Fibroblast of pulmonary artery (primary cell): ENCODE results near the gene KIF17.

Experiments used
- DNase-seq: peaks from one replicate; pipeline ENCODE4 v3.0.0-alpha.2; 2010; ENCODE audit warnings: low read depth
- H3K4me3 ChIP-seq: replicated peaks from 2 replicates; pipeline ENCODE4 v1.5.1; 2011; ENCODE audit warnings: low read depth, mild to moderate bottlenecking, control low read depth, low read length, moderate library complexity
- CTCF ChIP-seq: IDR thresholded peaks from 2 replicates; pipeline ENCODE4 v1.5.1; 2011; ENCODE audit warnings: mild to moderate bottlenecking, control low read depth, low read length, inconsistent platforms; ENCODE audit errors: missing control alignments

The KIF17 gene

GRCh38 chr1:20652300-20652699 is 65.5 kb downstream of the KIF17 start:
- no peak for DNase-seq
- no peak for TF ChIP-seq CTCF
- no peak overlapping the region for H3K4me3 ChIP-seq

GRCh38 chr1:20648946-20649345 is 68.9 kb downstream of the KIF17 start:
- no peak for DNase-seq
- H3K4me3 ChIP-seq = no peak overlapping the region
- TF ChIP-seq CTCF = no peak

DNA sequence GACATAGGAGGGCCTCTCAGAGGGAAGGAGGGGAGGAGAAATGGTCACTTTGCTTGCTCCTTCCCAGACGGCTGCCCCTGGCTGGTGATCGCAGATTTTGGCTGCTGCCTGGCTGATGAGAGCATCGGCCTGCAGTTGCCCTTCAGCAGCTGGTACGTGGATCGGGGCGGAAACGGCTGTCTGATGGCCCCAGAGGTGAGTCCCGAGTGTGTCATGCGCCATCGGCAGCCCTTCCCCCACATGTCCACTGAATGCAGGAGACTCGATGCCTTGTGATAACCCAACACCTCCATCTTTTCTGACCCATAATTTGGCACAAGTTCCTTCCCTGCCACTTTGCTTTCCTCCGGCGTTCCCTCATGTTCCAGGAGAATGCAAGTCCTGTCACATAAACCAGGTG is 69.4 kb downstream of the KIF17 start:
- DNase-seq = no peak
- H3K4me3 ChIP-seq = no peak overlapping the region
- TF ChIP-seq CTCF = no peak

- no peak for DNase-seq
- no peak overlapping the region for H3K4me3 ChIP-seq
- TF ChIP-seq CTCF = no peak
Measured at GRCh38 chr1:20645414-20645813, 72.4 kb downstream of the KIF17 start.

GRCh38 chr1:20644416-20644815 is 73.4 kb downstream of the KIF17 start:
- DNase-seq = no peak
- TF ChIP-seq CTCF = no peak
- H3K4me3 ChIP-seq = no peak overlapping the region

DNA sequence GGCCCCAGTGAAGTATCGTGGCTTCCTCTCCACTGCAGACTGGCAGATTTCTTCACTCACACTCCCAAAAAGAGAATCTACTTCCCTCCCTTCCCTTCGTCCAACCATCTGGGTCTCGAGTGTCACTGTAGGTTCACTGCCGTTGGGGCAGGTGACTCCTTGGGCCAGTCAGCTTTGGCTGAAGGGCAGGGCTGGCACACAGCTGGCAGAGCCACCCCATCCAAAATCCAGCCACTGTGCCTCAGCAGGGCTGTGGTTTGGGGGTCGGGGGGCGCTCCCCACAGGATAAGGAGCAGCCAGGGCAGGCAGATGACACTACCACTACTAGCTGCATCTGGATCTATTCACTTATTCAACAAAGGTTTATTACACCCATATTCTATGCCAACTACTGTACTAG is 74.7 kb downstream of the KIF17 start:
- no peak for DNase-seq
- TF ChIP-seq CTCF = no peak

GRCh38 chr1:20641975-20642374 is 75.8 kb downstream of the KIF17 start:
- DNase-seq = no peak
- no peak for TF ChIP-seq CTCF
- no peak overlapping the region for H3K4me3 ChIP-seq

More for the DNA sequence above, 74.7 kb downstream of the KIF17 start:
- H3K4me3 ChIP-seq = no peak overlapping the region
